GM04504 (cell line): Measurements from ENCODE around the gene PCDH9.

ENCODE experiments used
- DNase-seq: peaks from one replicate; pipeline ENCODE4 v3.0.0-alpha.2; 2012; ENCODE audit warnings: low read depth

PCDH9 gene

DNA sequence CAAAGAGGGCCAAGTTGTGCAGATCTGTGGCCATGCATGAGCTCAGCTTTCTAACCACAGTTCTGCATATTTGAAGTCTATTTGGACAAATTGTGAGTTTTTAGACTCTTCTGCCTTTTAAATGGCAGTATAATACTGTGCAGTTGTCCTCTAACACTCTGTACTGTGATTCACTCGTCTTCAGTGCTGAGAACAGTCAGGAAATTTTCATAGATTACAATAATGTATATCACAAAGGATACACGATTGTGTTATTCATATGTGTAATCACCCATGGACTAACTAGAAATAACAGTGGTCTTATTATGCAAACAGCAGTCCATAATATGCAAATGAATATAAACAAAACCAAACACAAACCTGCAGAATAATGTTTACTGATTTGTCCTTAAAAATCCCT lies 259.1 kb downstream of the PCDH9 start:
- no peak for DNase-seq

- DNase-seq, result no peak
These were observed 260.8 kb downstream of the PCDH9 start for GRCh38 chr13:66969291-66969690.

DNA sequence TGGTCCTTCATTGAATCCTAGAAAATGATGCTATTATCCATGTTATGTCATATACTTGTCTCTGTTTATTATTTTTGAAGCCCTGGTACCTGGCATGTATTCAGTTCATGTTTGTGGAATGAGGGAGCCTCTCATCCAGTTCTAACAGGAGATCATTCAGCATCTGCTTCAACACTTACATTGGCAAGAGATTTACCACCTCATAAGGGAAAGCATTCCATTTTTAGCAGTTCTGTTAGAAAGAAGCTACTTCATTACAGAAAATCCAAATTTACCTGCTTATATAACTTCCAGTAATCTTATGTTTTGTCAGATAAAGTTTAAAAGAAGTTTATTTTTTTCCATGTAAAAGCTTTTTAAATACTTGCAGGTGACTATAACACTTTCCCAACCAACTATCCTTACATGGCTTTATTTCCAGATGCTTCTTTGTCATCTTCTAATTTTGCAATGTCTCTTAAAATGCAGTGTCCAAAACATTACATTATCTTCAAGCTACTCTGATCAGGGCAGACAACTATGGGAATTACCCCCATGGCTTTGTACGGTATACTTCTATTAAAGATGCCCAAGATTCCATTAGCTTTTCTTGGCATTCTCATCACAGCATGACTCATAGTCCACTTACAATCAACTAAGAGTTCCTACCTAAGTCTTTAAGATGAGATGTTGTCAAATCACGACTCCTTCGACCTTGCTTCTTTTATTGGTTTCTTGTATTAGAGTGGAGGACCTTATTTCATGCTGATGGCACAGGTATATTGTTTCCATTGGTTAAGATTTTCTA lies 262.1 kb downstream of the PCDH9 start:
- DNase-seq, result no peak

DNA sequence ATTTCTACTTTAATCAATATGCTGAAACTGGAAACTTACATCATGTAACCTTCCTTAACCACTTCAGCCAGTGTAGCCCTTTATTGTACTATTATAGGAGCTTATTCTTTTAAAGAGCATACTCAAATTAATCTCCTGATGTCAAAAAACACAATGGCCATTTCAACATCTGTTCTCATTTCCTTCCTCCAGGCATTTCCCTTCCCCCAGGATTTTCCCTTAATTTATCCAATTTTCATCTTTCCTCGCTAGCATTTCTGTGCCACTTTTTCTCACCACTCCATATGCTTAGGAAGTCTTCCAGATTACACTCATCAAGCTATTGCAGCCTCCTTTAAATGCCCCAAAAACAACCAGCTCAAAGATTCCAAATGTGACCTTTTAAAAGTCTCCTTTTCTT lies 265.0 kb downstream of the PCDH9 start:
- no peak for DNase-seq

DNA sequence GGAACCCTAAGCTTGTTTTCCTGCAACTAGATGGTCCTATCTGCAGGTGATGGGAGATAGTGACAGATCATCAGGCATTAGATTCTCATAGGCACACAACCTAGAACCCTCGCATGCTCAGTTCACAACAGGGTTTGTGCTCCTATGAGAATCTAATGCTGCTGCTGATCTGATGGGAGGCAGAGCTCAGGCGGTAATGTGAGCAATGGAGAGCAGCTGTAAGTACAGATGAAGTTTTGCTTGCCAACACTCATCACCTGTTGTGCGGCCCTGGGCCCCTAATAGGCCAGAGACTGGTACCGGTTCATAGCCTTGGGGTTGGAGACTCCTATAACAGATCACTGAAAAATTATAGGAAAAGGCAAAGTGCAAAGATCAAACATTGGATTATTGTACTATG lies 267.2 kb downstream of the PCDH9 start:
- DNase-seq, result no peak

GRCh38 chr13:66958611-66959010 lies 271.5 kb downstream of the PCDH9 start:
- DNase-seq, result no peak

- no peak for DNase-seq
These were observed 277.6 kb downstream of the PCDH9 start for GRCh38 chr13:66952507-66952906.

DNA sequence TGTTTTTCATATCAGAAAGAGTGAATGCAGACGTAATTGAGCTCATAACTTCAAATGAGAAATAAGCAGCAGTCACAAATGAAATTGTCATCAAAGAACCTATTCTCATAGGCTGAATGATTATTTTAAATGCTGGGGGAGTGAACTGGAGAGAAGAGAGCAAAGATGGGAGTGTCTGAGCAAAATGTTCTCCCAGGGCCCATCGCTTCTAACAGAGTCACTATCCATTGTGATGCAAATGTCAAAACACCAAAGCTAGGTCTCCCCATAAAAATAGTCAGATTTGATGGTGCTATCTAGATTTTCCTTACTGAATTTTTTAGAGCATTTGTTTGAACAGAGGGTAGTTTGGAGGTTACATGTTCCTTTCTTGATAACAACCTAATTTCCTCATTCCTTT lies 278.7 kb downstream of the PCDH9 start:
- DNase-seq, result no peak

DNA sequence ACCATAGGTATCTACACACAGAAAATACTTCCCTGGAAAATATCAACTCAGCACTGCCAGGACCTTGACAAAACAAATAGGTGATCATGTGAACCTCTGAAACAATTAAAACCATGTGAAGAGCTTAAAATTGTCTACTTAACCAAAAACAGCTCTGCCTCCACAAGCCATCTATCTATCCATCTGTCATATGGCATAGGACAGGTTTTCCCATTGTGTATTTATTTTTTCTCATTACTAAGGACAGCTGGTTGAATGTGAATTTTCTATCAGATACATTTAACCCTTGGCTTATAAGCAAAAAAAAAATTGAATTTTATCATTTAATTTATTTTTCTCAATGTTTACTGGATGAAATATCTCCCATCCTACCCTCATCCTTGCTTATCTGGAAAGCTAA lies 279.5 kb downstream of the PCDH9 start:
- DNase-seq, result no peak

- DNase-seq, result no peak
These were observed 281.2 kb downstream of the PCDH9 start for GRCh38 chr13:66948910-66949309.

DNA sequence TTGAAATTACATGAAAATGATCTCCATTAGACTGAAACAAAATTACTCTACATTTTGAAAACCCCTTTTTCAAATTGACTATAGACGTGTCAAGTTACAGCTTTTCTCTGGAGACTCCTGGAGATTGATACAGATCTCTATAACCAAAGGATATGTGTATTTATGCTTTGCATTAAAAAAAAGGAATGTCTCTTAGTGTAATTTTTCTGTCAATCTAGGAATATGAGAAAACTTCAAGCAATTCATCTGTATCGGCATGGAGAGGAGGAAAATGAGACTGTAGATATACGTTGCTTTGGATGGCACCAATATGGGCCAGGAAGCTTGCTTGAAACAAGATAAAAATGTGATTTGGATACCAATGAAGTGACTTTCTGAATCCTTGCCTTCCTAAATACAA lies 286.6 kb downstream of the PCDH9 start:
- DNase-seq, result no peak

- DNase-seq, result no peak
These were observed 290.0 kb downstream of the PCDH9 start for GRCh38 chr13:66940113-66940512.

DNA sequence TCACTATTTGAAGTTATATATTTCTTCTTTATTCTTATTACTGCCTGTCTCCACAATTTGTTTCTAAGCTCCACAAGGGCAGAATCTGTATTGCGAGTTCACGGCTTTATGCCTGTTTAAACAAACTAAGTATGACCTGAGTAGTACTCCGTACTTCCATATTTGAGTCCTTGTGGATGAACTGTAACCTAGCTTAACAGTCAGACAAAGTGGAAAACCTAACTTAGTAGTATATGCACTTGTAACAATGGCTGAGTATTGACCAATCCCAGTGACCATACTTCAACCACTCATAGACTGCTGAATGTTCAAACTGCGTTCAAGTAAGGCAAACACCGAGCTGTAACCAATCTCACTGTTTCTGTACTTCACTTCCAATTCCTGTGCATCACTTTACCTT lies 292.7 kb downstream of the PCDH9 start:
- no peak for DNase-seq

GRCh38 chr13:66933994-66934393 lies 296.1 kb downstream of the PCDH9 start:
- DNase-seq, result no peak

DNA sequence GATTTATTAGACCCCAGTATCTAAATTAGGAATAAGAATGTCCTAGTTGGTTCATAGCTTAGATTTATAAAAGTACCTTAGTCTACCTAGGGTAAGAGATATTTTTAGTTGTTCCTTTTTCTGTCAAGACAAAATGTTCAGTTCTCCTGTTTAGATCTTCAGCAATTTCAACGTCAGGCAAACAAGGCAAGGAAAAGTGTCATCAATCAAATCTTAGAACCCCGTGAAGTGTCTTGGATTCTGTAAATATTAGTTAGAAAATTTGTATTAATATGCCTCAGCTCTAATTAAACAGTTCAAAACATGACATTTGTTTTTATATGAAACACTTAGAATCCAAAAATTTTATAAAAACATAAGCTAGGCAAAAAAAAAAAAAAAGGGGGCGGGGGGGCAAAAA lies 296.6 kb downstream of the PCDH9 start:
- DNase-seq, result no peak

GRCh38 chr13:66927562-66927961 lies 302.6 kb downstream of the PCDH9 start:
- DNase-seq, result no peak

DNA sequence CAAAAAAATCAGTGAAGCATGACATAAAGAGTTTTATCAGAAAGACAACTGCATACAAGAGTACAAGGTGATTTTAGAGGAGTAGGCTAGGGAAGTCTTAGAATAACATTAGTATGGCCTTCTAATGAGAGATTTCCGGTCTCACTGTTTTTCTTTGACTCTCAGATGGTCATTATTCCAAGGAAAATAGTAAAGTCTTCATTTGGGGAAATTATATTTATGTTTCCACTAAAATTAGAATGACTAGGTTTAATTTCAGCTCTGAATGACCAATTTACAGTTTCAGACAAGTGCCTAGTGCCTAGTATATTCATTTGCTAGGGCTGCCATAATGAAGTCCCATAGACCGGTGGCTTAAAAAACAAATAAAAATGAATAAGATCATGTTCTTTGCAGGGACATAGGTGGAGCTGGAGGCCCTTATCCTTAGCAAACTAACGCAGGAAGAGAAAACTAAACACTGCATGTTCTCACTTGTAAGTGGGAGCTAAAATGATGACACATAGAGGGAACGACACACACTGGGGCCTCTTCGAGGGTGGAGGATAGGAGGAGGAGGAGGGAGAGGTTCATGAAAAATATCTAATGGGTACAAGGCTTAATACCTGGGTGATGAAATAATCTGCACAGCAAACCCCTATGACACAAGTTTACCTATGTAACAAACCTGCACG lies 303.1 kb downstream of the PCDH9 start:
- no peak for DNase-seq

GRCh38 chr13:66926200-66926850 lies 303.8 kb downstream of the PCDH9 start:
- no peak for DNase-seq

- no peak for DNase-seq
These were observed 307.7 kb downstream of the PCDH9 start for GRCh38 chr13:66922444-66922843.

DNA sequence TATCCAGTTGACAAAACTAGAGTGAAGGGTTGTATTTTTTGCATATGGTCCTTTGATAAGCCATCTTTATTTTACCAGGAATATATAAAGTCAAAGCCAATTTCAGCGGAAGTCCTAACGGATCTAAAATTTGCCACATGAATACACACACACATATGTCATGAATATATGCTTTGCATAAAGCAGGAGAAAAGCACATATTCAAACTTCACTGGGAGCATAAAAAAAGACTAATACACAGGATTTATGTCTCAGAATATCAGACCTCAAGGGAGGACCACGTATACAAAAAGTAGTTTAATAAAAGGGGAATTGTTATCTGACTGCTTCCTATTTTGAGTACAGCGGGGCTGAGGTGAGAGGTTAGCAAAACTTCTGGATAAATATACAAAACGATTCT lies 308.7 kb downstream of the PCDH9 start:
- no peak for DNase-seq

- no peak for DNase-seq
These were observed 314.4 kb downstream of the PCDH9 start for GRCh38 chr13:66915596-66916185.

DNA sequence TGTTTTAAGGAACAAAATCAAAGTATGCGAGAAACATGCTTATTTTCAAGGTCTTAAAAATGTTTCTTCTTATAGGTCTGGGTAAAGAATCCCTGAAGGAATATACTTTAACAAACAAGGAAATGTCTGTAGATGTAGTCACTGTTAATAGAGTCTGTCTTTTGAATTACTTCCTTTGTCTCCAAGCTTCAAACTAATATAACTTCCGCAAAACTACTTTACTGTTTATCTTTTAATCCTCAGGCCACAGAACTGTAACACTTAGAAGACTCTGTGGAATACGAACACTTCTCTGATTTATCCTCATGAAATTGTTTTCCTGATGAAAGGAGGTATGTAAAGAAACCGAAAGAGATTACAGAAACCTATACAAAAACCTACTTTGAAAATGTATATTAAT lies 316.0 kb downstream of the PCDH9 start:
- no peak for DNase-seq

DNA sequence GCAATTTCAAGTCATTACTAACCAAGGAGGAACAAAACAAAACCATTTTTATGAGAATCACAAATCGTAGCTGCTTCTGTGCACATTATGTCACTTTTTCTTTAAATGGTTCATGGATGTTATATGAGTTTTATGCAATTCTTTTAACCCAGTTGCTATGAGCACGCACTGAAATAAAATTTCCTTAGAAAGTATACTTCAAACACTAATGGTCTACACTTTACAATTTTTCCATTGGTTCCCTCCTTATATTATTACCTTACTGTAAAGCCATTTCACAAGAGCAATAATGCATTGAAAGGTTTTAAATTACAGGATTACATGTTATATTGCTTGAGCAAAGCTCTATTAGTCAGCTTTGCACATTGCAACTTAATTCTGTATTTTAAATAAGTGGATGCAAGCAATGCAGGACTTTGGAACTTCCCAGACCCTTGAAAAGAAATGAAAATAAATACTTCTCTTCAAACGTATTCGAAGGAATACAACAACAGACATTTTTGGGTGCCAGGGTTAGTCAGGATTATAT lies 318.7 kb downstream of the PCDH9 start:
- DNase-seq, result no peak
